Neural cell (in vitro differentiated cells): ENCODE measurements around the gene MLH1. TPM values are rescaled to one million over a fixed set of nuclear protein-coding genes. Genes with fewer than 3 reads are reported as not detected.

Experiments used
- H2AFZ ChIP-seq: fragments of 200-600, 300-800 bp; sonication (generic), shearing (Covaris generic); 2 replicates; pipeline ENCODE4 v1.6.0; 2014; ENCODE audit warnings: low read depth, mild to moderate bottlenecking, antibody characterized with exemption, low read length, moderate library complexity
- H3F3A ChIP-seq: fragments of 200-600 bp; shearing (Covaris generic); 2 replicates; pipeline ENCODE4 v1.6.1; 2016; ENCODE audit warnings: mild to moderate bottlenecking, moderate library complexity, mixed read lengths, antibody characterized with exemption, low read length; ENCODE audit not compliant: insufficient read depth, poor library complexity, severe bottlenecking
- H3K27ac ChIP-seq: fragments of 200-600, 300-800 bp; sonication (generic), shearing (Covaris generic); 2 replicates; pipeline ENCODE4 v1.5.1; 2014; ENCODE audit warnings: mild to moderate bottlenecking, low read length, moderate library complexity
- H3K27me3 ChIP-seq: fragments of 300-800, 200-600 bp; sonication (generic), shearing (Covaris generic); 2 replicates; pipeline ENCODE4 v1.6.0; 2014; ENCODE audit warnings: mild to moderate bottlenecking, low read depth, low read length, moderate library complexity; ENCODE audit not compliant: insufficient read depth
- H3K36me3 ChIP-seq: fragments of 300-800, 200-600 bp; sonication (generic), shearing (Covaris generic); 2 replicates; pipeline ENCODE4 v1.5.1; 2014; ENCODE audit warnings: mild to moderate bottlenecking, antibody characterized with exemption, low read length, moderate library complexity; ENCODE audit not compliant: insufficient read depth
- H3K4me2 ChIP-seq: fragments of 300-800, 200-600 bp; sonication (generic), shearing (Covaris generic); 2 replicates; pipeline ENCODE4 v1.6.0; 2014; ENCODE audit warnings: mild to moderate bottlenecking, low read length
- H3K4me3 ChIP-seq: fragments of 300-800, 200-600 bp; sonication (generic), shearing (Covaris generic); 2 replicates; pipeline ENCODE4 v1.5.1; 2014; ENCODE audit warnings: mild to moderate bottlenecking, low read length, moderate library complexity
- H3K79me2 ChIP-seq: fragments of 200-600 bp; shearing (Covaris generic); replicated peaks from 2 replicates; pipeline ENCODE4 v1.6.0; 2014; ENCODE audit warnings: mild to moderate bottlenecking, low read length, moderate library complexity; ENCODE audit not compliant: insufficient read depth
- H3K9ac ChIP-seq: fragments of 300-800, 200-600 bp; sonication (generic), shearing (Covaris generic); 2 replicates; pipeline ENCODE4 v1.6.1; 2016; ENCODE audit warnings: mild to moderate bottlenecking, low read length, mixed read lengths
- H3K9me2 ChIP-seq: fragments of 200-600 bp; shearing (Covaris generic); 2 replicates; pipeline ENCODE4 v1.6.1; 2016; ENCODE audit warnings: mild to moderate bottlenecking, low read length, mixed read lengths; ENCODE audit not compliant: insufficient read depth
- H3K9me3 ChIP-seq: fragments of 200-600, 300-800 bp; sonication (generic), shearing (Covaris generic); 2 replicates; pipeline ENCODE4 v1.6.1; 2016; ENCODE audit warnings: mild to moderate bottlenecking, mixed run types, low read length, moderate library complexity, mixed read lengths
- H4K20me1 ChIP-seq: fragments of 200-600 bp; shearing (Covaris generic); 2 replicates; pipeline ENCODE4 v1.6.1; 2016; ENCODE audit warnings: mild to moderate bottlenecking, mixed run types; ENCODE audit not compliant: insufficient read depth
- EP300 ChIP-seq: fragments of 450-650 bp; conservative IDR thresholded peaks from 2 replicates; pipeline ENCODE4 v1.6.1; 2014; ENCODE audit warnings: antibody characterized with exemption, mild to moderate bottlenecking, moderate library complexity; ENCODE audit not compliant: poor library complexity, severe bottlenecking
- EZH2 ChIP-seq: fragments of 200-600, 300-800 bp; shearing (Covaris generic), sonication (generic); IDR thresholded peaks from 2 replicates; pipeline ENCODE4 v1.6.1; 2014; ENCODE audit warnings: antibody characterized with exemption, low read length, borderline replicate concordance, mild to moderate bottlenecking; ENCODE audit not compliant: insufficient read depth, poor library complexity, severe bottlenecking
- MXI1 ChIP-seq: fragments of 450-650 bp; conservative IDR thresholded peaks from 2 replicates; pipeline ENCODE4 v1.6.1; 2014; ENCODE audit warnings: antibody characterized with exemption, mild to moderate bottlenecking; ENCODE audit not compliant: poor library complexity, severe bottlenecking
- POLR2AphosphoS5 ChIP-seq: IDR thresholded peaks from 2 replicates; pipeline ENCODE4 v1.6.1; 2012
- RAD21 ChIP-seq: fragments of 450-650 bp; conservative IDR thresholded peaks from 2 replicates; pipeline ENCODE4 v1.6.1; 2014; ENCODE audit warnings: antibody characterized with exemption, mild to moderate bottlenecking, moderate library complexity
- REST ChIP-seq: IDR thresholded peaks from 2 replicates; pipeline ENCODE4 v1.6.1; 2012; ENCODE audit warnings: borderline replicate concordance
- SMC3 ChIP-seq: fragments of 450-650 bp; conservative IDR thresholded peaks from 2 replicates; pipeline ENCODE4 v1.6.1; 2014; ENCODE audit warnings: antibody characterized with exemption, mild to moderate bottlenecking, moderate library complexity; ENCODE audit not compliant: poor library complexity
- TAF1 ChIP-seq: IDR thresholded peaks from 2 replicates; pipeline ENCODE4 v1.6.1; 2012; ENCODE audit warnings: low read depth
- polyA plus RNA-seq: library from polyadenylated mRNA; depleted of rRNA; stranded (reverse); fragments of >200 nt; gene quantifications from 2 replicates; pipeline ENCODE4 v1.2.3, GENCODE V29; 2014
- TF ChIP-seq, protein P1 (sequence below): fragments of 450-650 bp; IDR thresholded peaks from 2 replicates; pipeline ENCODE4 v1.5.1; 2014; ENCODE audit warnings: antibody characterized with exemption, mild to moderate bottlenecking, moderate library complexity; ENCODE audit not compliant: poor library complexity, severe bottlenecking

MLH1 gene
- polyA plus RNA-seq, 1 donor from 2014 or later, result 73.7 TPM

DNA sequence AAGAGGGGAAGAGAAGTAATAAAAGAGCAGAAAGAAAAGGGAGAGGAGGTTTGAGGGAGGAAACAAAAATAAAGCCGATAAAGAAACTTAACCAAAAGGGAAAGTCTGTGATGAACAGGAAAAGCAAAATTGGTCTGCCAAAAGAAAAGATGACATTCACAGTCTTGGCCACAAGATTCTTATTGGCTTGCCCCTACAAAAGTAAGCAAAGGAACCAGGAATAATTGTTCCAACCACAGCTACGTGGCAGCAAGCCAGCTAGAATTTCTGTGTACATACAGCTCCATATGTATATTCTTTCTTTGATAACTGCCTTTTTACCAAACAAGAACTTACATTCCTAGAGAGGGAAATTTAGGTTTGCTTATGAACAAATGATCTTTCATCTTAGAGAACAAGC, 79.6 kb downstream of the MLH1 start:
- Histone ChIP-seq H3K4me3 (no peak overlapping the region), H3K9me2 (no peaks in the 10 kb centered on the region), H3K36me3 (peaks cover 8% of the 10 kb centered on the region), H3K79me2 (no peaks in the 10 kb centered on the region), H3K4me2 (no peak overlapping the region), H3F3A (no peaks in the 10 kb centered on the region), H3K9ac (no peak overlapping the region), H2AFZ (no peak overlapping the region), H4K20me1 (no peaks in the 10 kb centered on the region), H3K27ac (no peak overlapping the region), H3K9me3 (no peaks in the 10 kb centered on the region), H3K27me3 (no peaks in the 10 kb centered on the region)
- no peak for TF ChIP-seq EZH2
- TF ChIP-seq MXI1, result no peak
- no peak for TF ChIP-seq REST
- no peak for TF ChIP-seq SMC3
- no peak for TF ChIP-seq TAF1
- no peak for TF ChIP-seq POLR2AphosphoS5
- no peak for TF ChIP-seq EP300
- no peak for TF ChIP-seq RAD21
- TF ChIP-seq, protein P1, sequence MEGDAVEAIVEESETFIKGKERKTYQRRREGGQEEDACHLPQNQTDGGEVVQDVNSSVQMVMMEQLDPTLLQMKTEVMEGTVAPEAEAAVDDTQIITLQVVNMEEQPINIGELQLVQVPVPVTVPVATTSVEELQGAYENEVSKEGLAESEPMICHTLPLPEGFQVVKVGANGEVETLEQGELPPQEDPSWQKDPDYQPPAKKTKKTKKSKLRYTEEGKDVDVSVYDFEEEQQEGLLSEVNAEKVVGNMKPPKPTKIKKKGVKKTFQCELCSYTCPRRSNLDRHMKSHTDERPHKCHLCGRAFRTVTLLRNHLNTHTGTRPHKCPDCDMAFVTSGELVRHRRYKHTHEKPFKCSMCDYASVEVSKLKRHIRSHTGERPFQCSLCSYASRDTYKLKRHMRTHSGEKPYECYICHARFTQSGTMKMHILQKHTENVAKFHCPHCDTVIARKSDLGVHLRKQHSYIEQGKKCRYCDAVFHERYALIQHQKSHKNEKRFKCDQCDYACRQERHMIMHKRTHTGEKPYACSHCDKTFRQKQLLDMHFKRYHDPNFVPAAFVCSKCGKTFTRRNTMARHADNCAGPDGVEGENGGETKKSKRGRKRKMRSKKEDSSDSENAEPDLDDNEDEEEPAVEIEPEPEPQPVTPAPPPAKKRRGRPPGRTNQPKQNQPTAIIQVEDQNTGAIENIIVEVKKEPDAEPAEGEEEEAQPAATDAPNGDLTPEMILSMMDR, result no peak

DNA sequence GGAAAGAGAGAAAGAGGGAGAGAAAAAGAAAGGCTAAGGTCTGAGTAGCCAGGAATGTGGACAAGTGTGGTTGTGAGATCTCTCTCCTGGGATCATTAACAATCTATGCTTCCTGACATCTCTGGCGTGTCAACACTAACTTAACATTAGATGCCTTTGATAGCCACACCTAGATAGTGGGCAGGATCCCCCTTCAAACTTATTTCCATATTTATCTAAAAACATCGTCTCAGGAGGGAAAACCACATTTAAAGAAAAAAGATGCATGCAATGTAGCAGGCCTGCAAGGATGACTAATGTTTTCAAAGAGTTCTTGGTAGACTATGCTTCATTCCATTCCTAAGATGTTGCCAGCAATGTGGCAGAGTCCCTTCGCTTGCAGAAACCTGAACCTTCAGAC, 80.9 kb downstream of the MLH1 start:
- Histone ChIP-seq H3K79me2 (no peaks in the 10 kb centered on the region), H3K27ac (no peak overlapping the region), H3K36me3 (peaks cover 9% of the 10 kb centered on the region), H3K27me3 (no peaks in the 10 kb centered on the region), H3K9me3 (no peaks in the 10 kb centered on the region), H4K20me1 (no peaks in the 10 kb centered on the region), H2AFZ (no peak overlapping the region), H3K9me2 (no peaks in the 10 kb centered on the region), H3K4me2 (no peak overlapping the region), H3K4me3 (no peak overlapping the region), H3F3A (no peaks in the 10 kb centered on the region), H3K9ac (no peak overlapping the region)
- TF ChIP-seq RAD21 (no peak), EZH2 (no peak), TAF1 (no peak), SMC3 (no peak), REST (no peak), POLR2AphosphoS5 (no peak), EP300 (no peak), MXI1 (no peak)
- TF ChIP-seq, protein P1, result no peak
